H9 (cell line): ENCODE data around the gene CELA3A. TPM values are rescaled to one million over a fixed set of nuclear protein-coding genes. Genes with fewer than 3 reads are reported as not detected.
"Not testable (repeated sequence)": the region's sequence is repeated elsewhere in the genome, so short reads cannot be mapped to it uniquely, and the experiment has no call there.

Source experiments
- DNase-seq: peaks from one replicate; pipeline ENCODE4 v3.0.0-alpha.2; 2017
- H2AFZ ChIP-seq: one replicate; pipeline ENCODE4 v1.6.1; 2013; ENCODE audit warnings: mild to moderate bottlenecking, low read length, control low read depth, moderate library complexity
- H2AK5ac ChIP-seq: 2 replicates; pipeline ENCODE4 v1.6.1; 2013; ENCODE audit warnings: low read length, control low read depth, mixed read lengths; ENCODE audit not compliant: insufficient read length
- H2BK120ac ChIP-seq: one replicate; pipeline ENCODE4 v1.6.1; 2013; ENCODE audit warnings: low read depth, mild to moderate bottlenecking, low read length, control low read depth, inconsistent platforms; ENCODE audit not compliant: poor library complexity, severe bottlenecking
- H2BK12ac ChIP-seq: 2 replicates; pipeline ENCODE4 v1.6.1; 2013; ENCODE audit warnings: low read length, control low read depth, mixed read lengths, low read depth; ENCODE audit not compliant: insufficient read length
- H2BK15ac ChIP-seq: 2 replicates; pipeline ENCODE4 v1.6.1; 2013; ENCODE audit warnings: low read depth, low read length, control low read depth
- H2BK20ac ChIP-seq: one replicate; pipeline ENCODE4 v1.6.1; 2013; ENCODE audit warnings: low read depth, mild to moderate bottlenecking, low read length, control low read depth, inconsistent platforms; ENCODE audit not compliant: poor library complexity, severe bottlenecking
- H2BK5ac ChIP-seq: 2 replicates; pipeline ENCODE4 v1.6.1; 2013; ENCODE audit warnings: low read length, control low read depth, mixed read lengths; ENCODE audit not compliant: insufficient read length
- H3K14ac ChIP-seq: 2 replicates; pipeline ENCODE4 v1.6.1; 2013; ENCODE audit warnings: low read length, control low read depth; ENCODE audit not compliant: insufficient read depth
- H3K18ac ChIP-seq: 2 replicates; pipeline ENCODE4 v1.6.1; 2013; ENCODE audit warnings: low read depth, mild to moderate bottlenecking, mixed read lengths, low read length, control low read depth; ENCODE audit not compliant: insufficient read length
- H3K23ac ChIP-seq: 2 replicates; pipeline ENCODE4 v1.6.1; 2013; ENCODE audit warnings: low read length, control low read depth, mixed read lengths, low read depth; ENCODE audit not compliant: insufficient read length
- H3K23me2 ChIP-seq: 2 replicates; pipeline ENCODE4 v1.6.1; 2013; ENCODE audit warnings: low read depth, mild to moderate bottlenecking, mixed read lengths, low read length, control low read depth; ENCODE audit not compliant: insufficient read length, poor library complexity, severe bottlenecking
- H3K27ac ChIP-seq: 2 replicates; pipeline ENCODE4 v1.5.1; 2013; ENCODE audit warnings: low read length, control low read depth, mixed read lengths, low read depth; ENCODE audit not compliant: insufficient read length
- H3K27me3 ChIP-seq: 2 replicates; pipeline ENCODE4 v1.6.1; 2013; ENCODE audit warnings: low read length, control low read depth, inconsistent platforms; ENCODE audit not compliant: insufficient read depth
- H3K4ac ChIP-seq: 2 replicates; pipeline ENCODE4 v1.6.1; 2013; ENCODE audit warnings: low read depth, mild to moderate bottlenecking, control low read depth, inconsistent platforms, low read length, moderate library complexity
- H3K4me1 ChIP-seq: 2 replicates; pipeline ENCODE4 v1.6.1; 2013; ENCODE audit warnings: low read length, control low read depth, inconsistent platforms; ENCODE audit not compliant: insufficient read depth
- H3K4me2 ChIP-seq: 2 replicates; pipeline ENCODE4 v1.6.1; 2013; ENCODE audit warnings: low read length, control low read depth, mixed read lengths; ENCODE audit not compliant: insufficient read length, insufficient read depth
- H3K56ac ChIP-seq: 2 replicates; pipeline ENCODE4 v1.6.1; 2013; ENCODE audit warnings: low read depth, mild to moderate bottlenecking, mixed read lengths, low read length, control low read depth; ENCODE audit not compliant: insufficient read length
- H3K79me1 ChIP-seq: 2 replicates; pipeline ENCODE4 v1.6.1; 2013; ENCODE audit warnings: low read depth, mild to moderate bottlenecking, moderate library complexity, low read length, control low read depth, inconsistent platforms; ENCODE audit not compliant: insufficient read depth, poor library complexity, severe bottlenecking
- H3K79me2 ChIP-seq: 2 replicates; pipeline ENCODE4 v1.6.1; 2013; ENCODE audit warnings: low read length, control low read depth, inconsistent platforms; ENCODE audit not compliant: insufficient read depth
- H3K9ac ChIP-seq: 2 replicates; pipeline ENCODE4 v1.6.1; 2013; ENCODE audit warnings: low read length, control low read depth, mixed read lengths; ENCODE audit not compliant: insufficient read length; ENCODE audit errors: extremely low read depth
- H3K9me3 ChIP-seq: one replicate; pipeline ENCODE4 v1.6.1; 2013; ENCODE audit warnings: low read depth, low read length, inconsistent platforms; ENCODE audit not compliant: control insufficient read depth
- H3T11ph ChIP-seq: one replicate; pipeline ENCODE4 v1.6.1; 2013; ENCODE audit warnings: mild to moderate bottlenecking, low read length, control low read depth, inconsistent platforms
- H4K20me1 ChIP-seq: one replicate; pipeline ENCODE4 v1.6.1; 2013; ENCODE audit not compliant: control insufficient read depth, insufficient read length, insufficient read depth
- H4K5ac ChIP-seq: 2 replicates; pipeline ENCODE4 v1.6.1; 2013; ENCODE audit warnings: low read depth, mild to moderate bottlenecking, mixed read lengths, low read length, control low read depth; ENCODE audit not compliant: insufficient read length
- H4K8ac ChIP-seq: replicated peaks from 2 replicates; pipeline ENCODE4 v1.6.1; 2013; ENCODE audit warnings: low read length, control low read depth, mixed read lengths, low read depth; ENCODE audit not compliant: insufficient read length
- H4K91ac ChIP-seq: 2 replicates; pipeline ENCODE4 v1.6.1; 2013; ENCODE audit warnings: low read depth, mild to moderate bottlenecking, moderate library complexity, mixed read lengths, low read length, control low read depth; ENCODE audit not compliant: insufficient read length
- H3K27ac Mint-ChIP-seq, 3 experiments: 2 replicates in 2 of 3; 3 replicates in 1 of 3; pipeline ENCODE4 v1.8.0; 2020 to 2021; ENCODE audit warnings: mixed read lengths in 3 of 3, mild to moderate bottlenecking in 1 of 3, moderate library complexity in 1 of 3
- H3K27me3 Mint-ChIP-seq: 2 replicates; pipeline ENCODE4 v1.8.0; 2021; ENCODE audit warnings: low read depth, mild to moderate bottlenecking, moderate library complexity, mixed read lengths
- H3K36me3 Mint-ChIP-seq, 3 experiments: 2 replicates in 2 of 3; 3 replicates in 1 of 3; pipeline ENCODE4 v1.8.0; 2020 to 2021; ENCODE audit warnings: low read depth in 3 of 3, mixed read lengths in 3 of 3; ENCODE audit not compliant: insufficient read depth in 1 of 3
- H3K4me1 Mint-ChIP-seq, 2 experiments: 2 replicates each; pipeline ENCODE4 v1.8.0; 2020; ENCODE audit warnings: mixed read lengths in 2 of 2
- H3K4me3 Mint-ChIP-seq, 2 experiments: 2 replicates in 1 of 2; 3 replicates in 1 of 2; pipeline ENCODE4 v1.8.0; 2020 to 2021; ENCODE audit warnings: mild to moderate bottlenecking in 2 of 2, mixed read lengths in 2 of 2, moderate library complexity in 1 of 2
- H3K9me3 Mint-ChIP-seq, 2 experiments: 2 replicates in 1 of 2; 3 replicates in 1 of 2; pipeline ENCODE4 v1.8.0; 2020; ENCODE audit warnings: mild to moderate bottlenecking in 2 of 2, mixed read lengths in 2 of 2, moderate library complexity in 1 of 2
- WGBS: extraction: QIAGEN DNeasy Blood & Tissue Kit; methylation state at CpG from one replicate; pipeline ENCODE4 v1.1.7; 2013; ENCODE audit warnings: missing lambda C conversion rate, low lambda C conversion rate, mixed read lengths; ENCODE audit not compliant: insufficient read length; ENCODE audit errors: extremely low coverage; 5-methylcytosine and 5-hydroxymethylcytosine counted together
- total RNA-seq: library from RNA; stranded (reverse); gene quantifications from 2 replicates; pipeline ENCODE4 v1.2.1, GENCODE V29; 2021

The CELA3A gene
- total RNA-seq, 1 experiment from 2014 or later = not detected

- H2BK120ac ChIP-seq, H3K79me2 ChIP-seq, H3K23me2 ChIP-seq, H3K9ac ChIP-seq, H3K4ac ChIP-seq, H4K5ac ChIP-seq, H4K8ac ChIP-seq, H3K9me3 ChIP-seq, H3K14ac ChIP-seq, H3K79me1 ChIP-seq, H3K9me3 Mint-ChIP-seq, H3K27ac ChIP-seq, H2AK5ac ChIP-seq, H3K56ac ChIP-seq, H3K36me3 Mint-ChIP-seq, DNase-seq, H2BK5ac ChIP-seq, H3K18ac ChIP-seq, H3K4me2 ChIP-seq, H3K4me1 ChIP-seq, H3K27ac Mint-ChIP-seq, H4K20me1 ChIP-seq, H3K4me3 Mint-ChIP-seq, H2BK12ac ChIP-seq, H2BK20ac ChIP-seq, H3T11ph ChIP-seq, H3K27me3 Mint-ChIP-seq, H3K23ac ChIP-seq, H4K91ac ChIP-seq, H3K27me3 ChIP-seq, H2BK15ac ChIP-seq, H2AFZ ChIP-seq: not testable (repeated sequence)
- H3K4me1 Mint-ChIP-seq = peaks cover 15 to 25% of the 10 kb centered on the region in 2 experiments
- no CpG with 5 or more reads among the region's 8 CpGs for WGBS
Measured at GRCh38 chr1:21994716-21995115, 6.7 kb upstream of the CELA3A start.

- not testable (repeated sequence) for H4K5ac ChIP-seq, H2BK12ac ChIP-seq, H2BK5ac ChIP-seq, H3K9me3 ChIP-seq, H3K27ac ChIP-seq, H3K27me3 ChIP-seq, H2AFZ ChIP-seq, H3K4me1 ChIP-seq, H2AK5ac ChIP-seq, H3K4me2 ChIP-seq, H3K27me3 Mint-ChIP-seq, H3K23me2 ChIP-seq, H4K20me1 ChIP-seq, H3K14ac ChIP-seq, H3K27ac Mint-ChIP-seq, H3K9ac ChIP-seq, H2BK15ac ChIP-seq, H3K9me3 Mint-ChIP-seq, H3K36me3 Mint-ChIP-seq, H3K79me1 ChIP-seq, H3K79me2 ChIP-seq, H2BK120ac ChIP-seq, H3T11ph ChIP-seq, H3K4me3 Mint-ChIP-seq, DNase-seq, H3K23ac ChIP-seq, H3K56ac ChIP-seq, H4K91ac ChIP-seq, H2BK20ac ChIP-seq, H3K4ac ChIP-seq, H3K18ac ChIP-seq, H4K8ac ChIP-seq
- H3K4me1 Mint-ChIP-seq = peaks cover 19 to 26% of the 10 kb centered on the region in 2 experiments
- WGBS = no CpG with 5 or more reads among the region's 3 CpGs
Measured at GRCh38 chr1:21996663-21996970, 4.8 kb upstream of the CELA3A start.
